ENCODE measurements around the gene CLEC18C. TPM values are rescaled to one million over a fixed set of nuclear protein-coding genes. Genes with fewer than 3 reads are reported as not detected.
"Not testable (repeated sequence)": the region's sequence is repeated elsewhere in the genome, so short reads cannot be mapped to it uniquely, and the experiment has no call there.

The CLEC18C gene
- total and polyA plus RNA-seq, 2 donors (not counting 1 experiment from before 2014, with no cell fraction given): 0.01 to 0.17 TPM

- peaks cover 18% of the 10 kb centered on the region for H3K36me3 ChIP-seq (ENCODE audit: control insufficient read depth, insufficient read depth, low read length)
- H3K9ac ChIP-seq (ENCODE audit: insufficient read depth, low read length): no peak overlapping the region
- no peak for TF ChIP-seq EZH2 (IDR thresholded peaks at IDR 0.05; ENCODE audit: low read length, missing control alignments)
- no peak for TF ChIP-seq CTCF (conservative IDR thresholded peaks at IDR 0.05 in 1 of 2, IDR thresholded peaks at IDR 0.05 in 1 of 2; ENCODE audit: low read depth in 1 of 2, low read length in 2 of 2)
- H3K9me3 ChIP-seq (ENCODE audit: control insufficient read depth, insufficient read depth, low read depth, low read length): no peaks in the 10 kb centered on the region
- H4K20me1 ChIP-seq (ENCODE audit: control insufficient read depth, extremely low read depth, insufficient read depth, low read length): no peaks in the 10 kb centered on the region
- no peak overlapping the region for H3K4me2 ChIP-seq (ENCODE audit: extremely low read depth, insufficient read depth, low read length)
- no peaks in the 10 kb centered on the region for H3K27me3 ChIP-seq (ENCODE audit: control insufficient read depth, insufficient read depth, low read length)
- H3K4me1 ChIP-seq (ENCODE audit: control insufficient read depth, extremely low read depth, insufficient read depth, low read length): no peaks in the 10 kb centered on the region
- H2AFZ ChIP-seq (ENCODE audit: low read length): no peak overlapping the region
- no peak overlapping the region for H3K4me3 ChIP-seq (replicated peaks in 1 of 4; ENCODE audit: control extremely low read depth in 1 of 4, insufficient read depth in 1 of 4, low read depth in 3 of 4, low read length in 4 of 4)
- no peak overlapping the region for H3K27ac ChIP-seq (ENCODE audit: insufficient read depth, low read length)
- H3K79me2 ChIP-seq (ENCODE audit: control insufficient read depth, insufficient read depth, low read length): no peaks in the 10 kb centered on the region
- no peak for DNase-seq (ENCODE audit: low read depth in 2 of 2)
Observed at GRCh38 chr16:70151391-70151790, 22.2 kb upstream of the CLEC18C start.

GRCh38 chr16:70151941-70152509 is 21.6 kb upstream of the CLEC18C start:
- Histone ChIP-seq H3K27me3 (ENCODE audit: control insufficient read depth, insufficient read depth, low read length) (no peaks in the 10 kb centered on the region), H3K9me3 (ENCODE audit: control insufficient read depth, insufficient read depth, low read depth, low read length) (no peaks in the 10 kb centered on the region), H4K20me1 (ENCODE audit: control insufficient read depth, extremely low read depth, insufficient read depth, low read length) (no peaks in the 10 kb centered on the region), H3K36me3 (ENCODE audit: control insufficient read depth, insufficient read depth, low read length) (peaks cover 23% of the 10 kb centered on the region), H3K79me2 (ENCODE audit: control insufficient read depth, insufficient read depth, low read length) (no peaks in the 10 kb centered on the region), H3K4me3 (replicated peaks in 1 of 4; ENCODE audit: control extremely low read depth in 1 of 4, insufficient read depth in 1 of 4, low read depth in 3 of 4, low read length in 4 of 4) (no peak overlapping the region), H3K9ac (ENCODE audit: insufficient read depth, low read length) (no peak overlapping the region), H3K4me2 (ENCODE audit: extremely low read depth, insufficient read depth, low read length) (no peak overlapping the region), H3K4me1 (ENCODE audit: control insufficient read depth, extremely low read depth, insufficient read depth, low read length) (no peaks in the 10 kb centered on the region), H3K27ac (ENCODE audit: insufficient read depth, low read length) (no peak overlapping the region), H2AFZ (ENCODE audit: low read length) (no peak overlapping the region)
- TF ChIP-seq EZH2 (IDR thresholded peaks at IDR 0.05; ENCODE audit: low read length, missing control alignments): no peak
- TF ChIP-seq CTCF (conservative IDR thresholded peaks at IDR 0.05 in 1 of 2, IDR thresholded peaks at IDR 0.05 in 1 of 2; ENCODE audit: low read depth in 1 of 2, low read length in 2 of 2): no peak
- DNase-seq (ENCODE audit: low read depth in 2 of 2): peak in 1 of 2 donors; percentile 52

- H3K9ac ChIP-seq (ENCODE audit: insufficient read depth, low read length): no peak overlapping the region
- TF ChIP-seq CTCF (conservative IDR thresholded peaks at IDR 0.05 in 1 of 2, IDR thresholded peaks at IDR 0.05 in 1 of 2; ENCODE audit: low read depth in 1 of 2, low read length in 2 of 2) (no peak), EZH2 (IDR thresholded peaks at IDR 0.05; ENCODE audit: low read length, missing control alignments) (no peak)
Observed at GRCh38 chr16:70152578-70153302, 20.8 kb upstream of the CLEC18C start.

GRCh38 chr16:70154736-70155135 is 18.9 kb upstream of the CLEC18C start:
- not testable (repeated sequence) for H3K9me3 ChIP-seq (ENCODE audit: control insufficient read depth, insufficient read depth, low read depth, low read length); H2AFZ ChIP-seq (ENCODE audit: low read length); H4K20me1 ChIP-seq (ENCODE audit: control insufficient read depth, extremely low read depth, insufficient read depth, low read length); H3K4me3 ChIP-seq (replicated peaks in 1 of 4; ENCODE audit: control extremely low read depth in 1 of 4, insufficient read depth in 1 of 4, low read depth in 3 of 4, low read length in 4 of 4); H3K79me2 ChIP-seq (ENCODE audit: control insufficient read depth, insufficient read depth, low read length); H3K4me1 ChIP-seq (ENCODE audit: control insufficient read depth, extremely low read depth, insufficient read depth, low read length); H3K27me3 ChIP-seq (ENCODE audit: control insufficient read depth, insufficient read depth, low read length); H3K27ac ChIP-seq (ENCODE audit: insufficient read depth, low read length); H3K9ac ChIP-seq (ENCODE audit: insufficient read depth, low read length); H3K4me2 ChIP-seq (ENCODE audit: extremely low read depth, insufficient read depth, low read length); DNase-seq (ENCODE audit: low read depth in 2 of 2)
- peaks cover 25% of the 10 kb centered on the region for H3K36me3 ChIP-seq (ENCODE audit: control insufficient read depth, insufficient read depth, low read length)

More at GRCh38 chr16:70152578-70153302, 20.8 kb upstream of the CLEC18C start:
- H3K4me1 ChIP-seq (ENCODE audit: control insufficient read depth, extremely low read depth, insufficient read depth, low read length): no peaks in the 10 kb centered on the region
- DNase-seq (ENCODE audit: low read depth in 2 of 2): no peak
- H3K27ac ChIP-seq (ENCODE audit: insufficient read depth, low read length): no peak overlapping the region
- no peak overlapping the region for H3K4me2 ChIP-seq (ENCODE audit: extremely low read depth, insufficient read depth, low read length)
- H2AFZ ChIP-seq (ENCODE audit: low read length): no peak overlapping the region
- no peaks in the 10 kb centered on the region for H3K9me3 ChIP-seq (ENCODE audit: control insufficient read depth, insufficient read depth, low read depth, low read length)
- H3K79me2 ChIP-seq (ENCODE audit: control insufficient read depth, insufficient read depth, low read length): no peaks in the 10 kb centered on the region
- no peaks in the 10 kb centered on the region for H3K27me3 ChIP-seq (ENCODE audit: control insufficient read depth, insufficient read depth, low read length)
- no peak overlapping the region for H3K4me3 ChIP-seq (replicated peaks in 1 of 4; ENCODE audit: control extremely low read depth in 1 of 4, insufficient read depth in 1 of 4, low read depth in 3 of 4, low read length in 4 of 4)
- H3K36me3 ChIP-seq (ENCODE audit: control insufficient read depth, insufficient read depth, low read length): peaks cover 25% of the 10 kb centered on the region
- H4K20me1 ChIP-seq (ENCODE audit: control insufficient read depth, extremely low read depth, insufficient read depth, low read length): no peaks in the 10 kb centered on the region

Data from fibroblast of lung (primary cell).